GM23248 (cell line): ENCODE results near the gene INHBB. TPM values are rescaled to one million over a fixed set of nuclear protein-coding genes. Genes with fewer than 3 reads are reported as not detected.

Experiments
- DNase-seq: peaks from one replicate; pipeline ENCODE4 v3.0.0-alpha.2; 2015
- H2AFZ ChIP-seq: fragments of 200-600 bp; sonication (generic); 2 replicates; pipeline ENCODE4 v1.6.1; 2016; ENCODE audit warnings: antibody characterized with exemption
- H3F3A ChIP-seq: fragments of 200-600 bp; sonication (generic); 2 replicates; pipeline ENCODE4 v1.6.1; 2016; ENCODE audit warnings: mild to moderate bottlenecking, antibody characterized with exemption, mixed run types; ENCODE audit not compliant: insufficient read depth
- H3K27ac ChIP-seq: fragments of 200-600 bp; sonication (generic); 2 replicates; pipeline ENCODE4 v1.5.1; 2016; ENCODE audit warnings: mild to moderate bottlenecking
- H3K27me3 ChIP-seq: fragments of 200-600 bp; sonication (generic); replicated peaks from 2 replicates; pipeline ENCODE4 v1.6.1; 2016; ENCODE audit warnings: mild to moderate bottlenecking; ENCODE audit not compliant: insufficient read depth
- H3K36me3 ChIP-seq: fragments of 200-600 bp; sonication (generic); 2 replicates; pipeline ENCODE4 v1.6.1; 2016; ENCODE audit warnings: low read depth, mild to moderate bottlenecking
- H3K4me1 ChIP-seq: fragments of 200-600 bp; sonication (generic); 2 replicates; pipeline ENCODE4 v1.6.1; 2016; ENCODE audit warnings: mild to moderate bottlenecking; ENCODE audit not compliant: insufficient read depth
- H3K4me2 ChIP-seq: fragments of 200-600 bp; sonication (generic); one replicate; pipeline ENCODE4 v1.6.1; 2016; ENCODE audit warnings: mild to moderate bottlenecking; ENCODE audit not compliant: unreplicated experiment
- H3K4me3 ChIP-seq: fragments of 200-600 bp; sonication (generic); 2 replicates; pipeline ENCODE4 v1.5.1; 2016; ENCODE audit warnings: mild to moderate bottlenecking
- H3K79me2 ChIP-seq: fragments of 200-600 bp; sonication (generic); 2 replicates; pipeline ENCODE4 v1.6.1; 2016; ENCODE audit warnings: mild to moderate bottlenecking; ENCODE audit not compliant: insufficient read depth
- H3K9ac ChIP-seq: fragments of 200-600 bp; sonication (generic); 2 replicates; pipeline ENCODE4 v1.6.1; 2016; ENCODE audit warnings: mild to moderate bottlenecking
- H3K9me2 ChIP-seq: fragments of 200-600 bp; sonication (generic); 2 replicates; pipeline ENCODE4 v1.6.1; 2016; ENCODE audit warnings: mixed run types, mild to moderate bottlenecking, moderate library complexity; ENCODE audit not compliant: insufficient read depth
- H3K9me3 ChIP-seq: fragments of 200-600 bp; sonication (generic); one replicate; pipeline ENCODE4 v1.6.1; 2017; ENCODE audit warnings: low read depth
- H4K20me1 ChIP-seq: fragments of 200-600 bp; sonication (generic); 2 replicates; pipeline ENCODE4 v1.6.0; 2016; ENCODE audit not compliant: insufficient read depth
- EZH2 ChIP-seq: fragments of 200-600 bp; sonication (generic); IDR thresholded peaks from 2 replicates; pipeline ENCODE4 v1.6.1; 2018; ENCODE audit warnings: antibody characterized with exemption, mild to moderate bottlenecking; ENCODE audit not compliant: insufficient read depth, poor library complexity, severe bottlenecking
- EZH2phosphoT487 ChIP-seq: fragments of 200-600 bp; sonication (generic); IDR thresholded peaks from 2 replicates; pipeline ENCODE4 v1.6.1; 2018; ENCODE audit warnings: antibody characterized with exemption, moderate library complexity, mild to moderate bottlenecking, low read depth; ENCODE audit not compliant: insufficient read depth
- WGBS, 2 experiments: methylation state at CpG; one replicate each; pipeline ENCODE4 v1.1.6; 2015 to 2017; ENCODE audit warnings: low lambda C conversion rate in 2 of 2, low coverage in 1 of 2; ENCODE audit errors: missing lambda C conversion rate in 2 of 2; 5-methylcytosine and 5-hydroxymethylcytosine counted together
- in situ Hi-C: fragments of 300-500 bp; cut with MboI; formaldehyde crosslinking; loops from 2 replicates; pipeline ENCODE4 v1.15.0; 2020
- polyA plus RNA-seq: library from polyadenylated mRNA; unstranded; fragments of >200 nt; fragmentation: Nextera tagmentation; extraction: Ambion mirVana; gene quantifications from 2 replicates; pipeline ENCODE4 v1.2.1, GENCODE V29; 2016
- total RNA-seq: library from RNA; depleted of rRNA; stranded (reverse); fragments of >200 nt; shearing (Covaris generic); gene quantifications from 2 replicates; pipeline ENCODE4 v1.2.3, GENCODE V29; 2014

The INHBB gene
- total and polyA plus RNA-seq, 2 experiments from 2014 or later = 0.49 to 5.6 TPM

GRCh38 chr2:120349440-120349921 is 3.5 kb downstream of the INHBB start:
- WGBS, 2 experiments = 87 to 88% methylated on average over 31 of the region's 31 CpGs
- in situ Hi-C loops = loop anchor here (25.0 kb wide), 1 partner anchor 738 kb away; no protein-coding TSS in a partner anchor
- H3K9me2 ChIP-seq = no peaks in the 10 kb centered on the region
- DNase-seq = no peak
- TF ChIP-seq EZH2phosphoT487 (no peak), EZH2 (no peak)
- no peaks in the 10 kb centered on the region for H3K36me3 ChIP-seq
- H3K4me1 ChIP-seq = no peaks in the 10 kb centered on the region
- no peaks in the 10 kb centered on the region for H3F3A ChIP-seq
- H3K9ac ChIP-seq = no peak overlapping the region
- no peak overlapping the region for H3K4me3 ChIP-seq
- H4K20me1 ChIP-seq = no peaks in the 10 kb centered on the region
- 0 out of 2 replicates have a peak, but pooled peaks cover 3% of the 10 kb centered on the region for H3K27me3 ChIP-seq
- no peak overlapping the region for H3K4me2 ChIP-seq
- H3K27ac ChIP-seq = no peak overlapping the region
- no peak overlapping the region for H2AFZ ChIP-seq
- H3K9me3 ChIP-seq = no peaks in the 10 kb centered on the region
- no peaks in the 10 kb centered on the region for H3K79me2 ChIP-seq

GRCh38 chr2:120350080-120350479 is 4.1 kb downstream of the INHBB start:
- no peaks in the 10 kb centered on the region for H3K4me1 ChIP-seq
- TF ChIP-seq EZH2phosphoT487 (no peak), EZH2 (no peak)
- H3K9ac ChIP-seq = no peak overlapping the region
- no peaks in the 10 kb centered on the region for H4K20me1 ChIP-seq
- H2AFZ ChIP-seq = no peak overlapping the region
- no peaks in the 10 kb centered on the region for H3K36me3 ChIP-seq
- H3K9me3 ChIP-seq = no peaks in the 10 kb centered on the region
- H3K27ac ChIP-seq = no peak overlapping the region
- H3K4me2 ChIP-seq = no peak overlapping the region
- DNase-seq = no peak
- H3K4me3 ChIP-seq = no peak overlapping the region
- H3F3A ChIP-seq = no peaks in the 10 kb centered on the region
- 0 out of 2 replicates have a peak, but pooled peaks cover 3% of the 10 kb centered on the region for H3K27me3 ChIP-seq
- H3K79me2 ChIP-seq = no peaks in the 10 kb centered on the region
- H3K9me2 ChIP-seq = no peaks in the 10 kb centered on the region
- in situ Hi-C loops = no loop called here
- 84 to 86% methylated on average over 13 to 17 of the region's 17 CpGs for WGBS, 2 experiments

- H3F3A ChIP-seq = no peaks in the 10 kb centered on the region
- H3K4me3 ChIP-seq = no peak overlapping the region
- H2AFZ ChIP-seq = no peak overlapping the region
- no peaks in the 10 kb centered on the region for H3K9me3 ChIP-seq
- no peak for DNase-seq
- no peaks in the 10 kb centered on the region for H3K9me2 ChIP-seq
- H3K27me3 ChIP-seq = 0 out of 2 replicates have a peak, but pooled peaks cover 3% of the 10 kb centered on the region
- no peaks in the 10 kb centered on the region for H3K36me3 ChIP-seq
- in situ Hi-C loops = no loop called here
- no peaks in the 10 kb centered on the region for H3K79me2 ChIP-seq
- H4K20me1 ChIP-seq = no peaks in the 10 kb centered on the region
- 85 to 90% methylated on average over 20 to 23 of the region's 23 CpGs for WGBS, 2 experiments
- no peak overlapping the region for H3K27ac ChIP-seq
- no peaks in the 10 kb centered on the region for H3K4me1 ChIP-seq
- H3K4me2 ChIP-seq = no peak overlapping the region
- no peak overlapping the region for H3K9ac ChIP-seq
- no peak for TF ChIP-seq EZH2
- TF ChIP-seq EZH2phosphoT487 = no peak
Observed at GRCh38 chr2:120350801-120351320, 4.9 kb downstream of the INHBB start.

- no peaks in the 10 kb centered on the region for H3K36me3 ChIP-seq
- H3F3A ChIP-seq = no peaks in the 10 kb centered on the region
- DNase-seq = peak; percentile 53
- H3K79me2 ChIP-seq = no peaks in the 10 kb centered on the region
- TF ChIP-seq EZH2phosphoT487 (no peak), EZH2 (no peak)
- H3K27ac ChIP-seq = no peak overlapping the region
- H3K4me3 ChIP-seq = no peak overlapping the region
- H3K9me2 ChIP-seq = no peaks in the 10 kb centered on the region
- H2AFZ ChIP-seq = no peak overlapping the region
- H3K9ac ChIP-seq = no peak overlapping the region
- in situ Hi-C loops = no loop called here
- no peak overlapping the region for H3K4me2 ChIP-seq
- 65 to 67% methylated on average over 15 of the region's 15 CpGs for WGBS, 2 experiments
- H3K27me3 ChIP-seq = peaks cover 16% of the 10 kb centered on the region
- H4K20me1 ChIP-seq = no peaks in the 10 kb centered on the region
- H3K4me1 ChIP-seq = no peaks in the 10 kb centered on the region
- H3K9me3 ChIP-seq = no peaks in the 10 kb centered on the region
Observed at GRCh38 chr2:120352696-120353590, 7.0 kb downstream of the INHBB start.
